Smooth muscle cell (in vitro differentiated cells): Measurements from ENCODE around the gene CYLD. TPM values are rescaled to one million over a fixed set of nuclear protein-coding genes. Genes with fewer than 3 reads are reported as not detected.

Experiments used
- DNase-seq: peaks from one replicate; lab custom pipeline; 2025; ENCODE audit not compliant: unreplicated experiment; lab: John Stamatoyannopoulos, UW
- H2AFZ ChIP-seq: fragments of 200-600 bp; sonication (generic); 2 replicates; pipeline ENCODE4 v1.6.0; 2016; ENCODE audit warnings: antibody characterized with exemption, low read depth, mild to moderate bottlenecking
- H3F3A ChIP-seq: fragments of 200-600 bp; sonication (generic); 2 replicates; pipeline ENCODE4 v1.6.0; 2017; ENCODE audit warnings: antibody characterized with exemption, low read depth
- H3K27ac ChIP-seq: fragments of 200-600 bp; sonication (generic); 2 replicates; pipeline ENCODE4 v1.5.1; 2016; ENCODE audit warnings: low read depth, mild to moderate bottlenecking
- H3K27me3 ChIP-seq: fragments of 200-600 bp; sonication (generic); 2 replicates; pipeline ENCODE4 v1.6.1; 2016; ENCODE audit warnings: low read depth, mild to moderate bottlenecking
- H3K36me3 ChIP-seq: fragments of 200-600 bp; sonication (generic); 2 replicates; pipeline ENCODE4 v1.5.1; 2016; ENCODE audit warnings: low read depth
- H3K4me1 ChIP-seq: fragments of 200-600 bp; sonication (generic); 2 replicates; pipeline ENCODE4 v1.5.1; 2016; ENCODE audit warnings: low read depth
- H3K4me2 ChIP-seq: fragments of 200-600 bp; sonication (generic); 2 replicates; pipeline ENCODE4 v1.6.0; 2016; ENCODE audit warnings: mild to moderate bottlenecking
- H3K4me3 ChIP-seq: fragments of 200-600 bp; sonication (generic); 2 replicates; pipeline ENCODE4 v1.5.1; 2016; ENCODE audit warnings: mild to moderate bottlenecking
- H3K79me2 ChIP-seq: fragments of 200-600 bp; sonication (generic); 2 replicates; pipeline ENCODE4 v1.6.0; 2016; ENCODE audit warnings: low read depth, mild to moderate bottlenecking
- H3K9ac ChIP-seq: fragments of 200-600 bp; sonication (generic); 2 replicates; pipeline ENCODE4 v1.6.0; 2016; ENCODE audit warnings: low read depth
- H3K9me3 ChIP-seq: fragments of 200-600 bp; sonication (generic); replicated peaks from 2 replicates; pipeline ENCODE4 v1.5.1; 2016; ENCODE audit warnings: low read depth
- H4K20me1 ChIP-seq: fragments of 200-600 bp; sonication (generic); 2 replicates; pipeline ENCODE4 v1.6.0; 2016; ENCODE audit warnings: low read depth
- CTCF ChIP-seq: fragments of 200-600 bp; sonication (generic); IDR thresholded peaks from 2 replicates; pipeline ENCODE4 v1.5.1; 2017; ENCODE audit warnings: borderline replicate concordance, mild to moderate bottlenecking, antibody characterized with exemption; ENCODE audit not compliant: insufficient read depth, poor library complexity, severe bottlenecking
- WGBS: methylation state at CpG from one replicate; pipeline ENCODE4 v1.1.7; 2016; ENCODE audit warnings: low lambda C conversion rate; 5-methylcytosine and 5-hydroxymethylcytosine counted together
- polyA plus RNA-seq: library from polyadenylated mRNA; unstranded; fragments of >200 nt; fragmentation: Nextera tagmentation; extraction: Ambion mirVana; gene quantifications from 2 replicates; pipeline ENCODE4 v1.2.1, GENCODE V29; 2016
- total RNA-seq: library from RNA; depleted of rRNA; stranded (reverse); fragments of >200 nt; gene quantifications from 2 replicates; pipeline ENCODE4 v1.2.3, GENCODE V29; 2014

The CYLD gene
- total and polyA plus RNA-seq, 2 experiments from 2014 or later: 11.3 to 13.8 TPM

- Histone ChIP-seq H4K20me1 (no peaks in the 10 kb centered on the region), H3K79me2 (no peaks in the 10 kb centered on the region), H3K27me3 (no peaks in the 10 kb centered on the region), H3F3A (no peaks in the 10 kb centered on the region), H2AFZ (no peak overlapping the region), H3K9ac (no peak overlapping the region), H3K27ac (no peak overlapping the region), H3K36me3 (no peaks in the 10 kb centered on the region), H3K4me2 (no peak overlapping the region), H3K4me1 (no peaks in the 10 kb centered on the region), H3K4me3 (no peak overlapping the region), H3K9me3 (no peaks in the 10 kb centered on the region)
- 92% methylated on average over 7 of the region's 9 CpGs for WGBS
- no peak for TF ChIP-seq CTCF
- no peak for DNase-seq
Observed at GRCh38 chr16:50736448-50736847, 5.4 kb upstream of the CYLD start.

GRCh38 chr16:50737420-50737959, 4.4 kb upstream of the CYLD start:
- Histone ChIP-seq H3K9ac (no peak overlapping the region), H3K4me3 (no peak overlapping the region), H3K4me2 (no peak overlapping the region), H3F3A (no peaks in the 10 kb centered on the region), H2AFZ (no peak overlapping the region), H3K36me3 (no peaks in the 10 kb centered on the region), H3K27ac (no peak overlapping the region), H3K79me2 (no peaks in the 10 kb centered on the region), H3K4me1 (no peaks in the 10 kb centered on the region), H3K9me3 (no peaks in the 10 kb centered on the region), H4K20me1 (no peaks in the 10 kb centered on the region), H3K27me3 (no peaks in the 10 kb centered on the region)
- no peak for DNase-seq
- no peak for TF ChIP-seq CTCF
- 95% methylated on average over 1 of the region's 1 CpG for WGBS

GRCh38 chr16:50739031-50739430, 2.9 kb upstream of the CYLD start:
- Histone ChIP-seq H3K4me2 (no peak overlapping the region), H3K79me2 (no peaks in the 10 kb centered on the region), H2AFZ (no peak overlapping the region), H3K36me3 (no peaks in the 10 kb centered on the region), H3K4me3 (no peak overlapping the region), H3K9ac (no peak overlapping the region), H3K4me1 (peaks cover 3% of the 10 kb centered on the region), H4K20me1 (no peaks in the 10 kb centered on the region), H3F3A (no peaks in the 10 kb centered on the region), H3K27me3 (no peaks in the 10 kb centered on the region), H3K9me3 (no peaks in the 10 kb centered on the region), H3K27ac (no peak overlapping the region)
- no peak for TF ChIP-seq CTCF
- DNase-seq: no peak
- 92% methylated on average over 1 of the region's 1 CpG for WGBS

- H3K27me3 ChIP-seq: no peaks in the 10 kb centered on the region
- no peaks in the 10 kb centered on the region for H4K20me1 ChIP-seq
- no peak overlapping the region for H3K4me3 ChIP-seq
- WGBS: 88% methylated on average over 1 of the region's 1 CpG
- H3K27ac ChIP-seq: peak overlapping the region; percentile 62
- no peak overlapping the region for H2AFZ ChIP-seq
- no peaks in the 10 kb centered on the region for H3K36me3 ChIP-seq
- no peak for TF ChIP-seq CTCF
- no peak overlapping the region for H3K9ac ChIP-seq
- H3K9me3 ChIP-seq: no peaks in the 10 kb centered on the region
- no peaks in the 10 kb centered on the region for H3F3A ChIP-seq
- DNase-seq: no peak
- H3K4me2 ChIP-seq: peak overlapping the region; percentile 74
- H3K4me1 ChIP-seq: peaks cover 3% of the 10 kb centered on the region
- H3K79me2 ChIP-seq: no peaks in the 10 kb centered on the region
Observed at GRCh38 chr16:50740736-50741135, 1.1 kb upstream of the CYLD start.
